HepG2 (cell line): ENCODE data around the gene LINC00237.

ENCODE experiments used
- NBN ChIP-seq: fragments of 450-650 bp; conservative IDR thresholded peaks from 2 replicates; pipeline ENCODE4 v1.6.1; 2017
- NPAS2 ChIP-seq: sonication (generic); formaldehyde crosslinking; IDR thresholded peaks from 2 replicates; pipeline ENCODE4 v1.8.0; 2022; ENCODE audit warnings: mild to moderate bottlenecking, missing genetic modification reagents, borderline replicate concordance
- POLR2AphosphoS5 ChIP-seq: IDR thresholded peaks from 2 replicates; pipeline ENCODE4 v1.6.1; 2012; ENCODE audit warnings: low read depth, low read length
- RARA ChIP-seq: IDR thresholded peaks from 2 replicates; pipeline ENCODE4 v1.6.1; 2016; ENCODE audit warnings: missing genetic modification reagents, missing compliant biosample characterization
- RXRA ChIP-seq: sonication (generic); formaldehyde crosslinking; IDR thresholded peaks from 2 replicates; pipeline ENCODE4 v1.5.1; 2020; ENCODE audit warnings: missing genetic modification reagents
- ZNF12 ChIP-seq: sonication (generic); formaldehyde crosslinking; IDR thresholded peaks from 2 replicates; pipeline ENCODE4 v1.5.0; 2020; ENCODE audit warnings: missing genetic modification reagents
- ZNF747 ChIP-seq: sonication (generic); formaldehyde crosslinking; IDR thresholded peaks from 2 replicates; pipeline ENCODE4 v1.8.1; 2023; ENCODE audit warnings: missing genetic modification reagents, mild to moderate bottlenecking, borderline replicate concordance
- TF ChIP-seq, protein P1 (sequence below): sonication (generic); formaldehyde crosslinking; IDR thresholded peaks from 2 replicates; pipeline ENCODE4 v1.5.1; 2020; ENCODE audit warnings: mild to moderate bottlenecking, missing genetic modification reagents, moderate library complexity
- TF ChIP-seq, protein P2 (sequence below): sonication (generic); formaldehyde crosslinking; IDR thresholded peaks from 2 replicates; pipeline ENCODE4 v1.5.0; 2020; ENCODE audit warnings: mild to moderate bottlenecking, missing genetic modification reagents, moderate library complexity
- TF ChIP-seq, protein P3 (sequence below): sonication (generic); formaldehyde crosslinking; IDR thresholded peaks from 2 replicates; pipeline ENCODE4 v1.8.0; 2022; ENCODE audit warnings: missing genetic modification reagents, mild to moderate bottlenecking, moderate library complexity, borderline replicate concordance

DNA sequence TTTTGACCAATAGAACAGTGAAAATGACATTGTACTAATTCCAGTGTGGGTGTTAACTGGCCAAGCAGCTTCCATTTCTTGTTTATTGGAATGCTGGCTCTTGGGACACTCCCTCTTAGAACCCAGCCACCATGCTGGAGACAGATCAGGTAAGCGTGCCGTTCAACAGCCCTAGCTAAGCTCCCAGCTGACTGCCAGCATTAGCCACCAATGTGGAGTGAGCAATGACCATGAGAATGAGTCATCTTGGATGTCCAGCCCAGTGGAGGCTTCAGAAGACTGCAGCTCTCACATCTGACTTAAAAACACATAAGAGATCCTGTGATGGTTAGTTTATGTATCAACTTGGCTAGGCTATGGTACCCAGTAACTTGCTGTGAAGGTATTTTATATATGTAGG lies 3.0 kb upstream of the LINC00237 start:
- TF ChIP-seq, protein P1, sequence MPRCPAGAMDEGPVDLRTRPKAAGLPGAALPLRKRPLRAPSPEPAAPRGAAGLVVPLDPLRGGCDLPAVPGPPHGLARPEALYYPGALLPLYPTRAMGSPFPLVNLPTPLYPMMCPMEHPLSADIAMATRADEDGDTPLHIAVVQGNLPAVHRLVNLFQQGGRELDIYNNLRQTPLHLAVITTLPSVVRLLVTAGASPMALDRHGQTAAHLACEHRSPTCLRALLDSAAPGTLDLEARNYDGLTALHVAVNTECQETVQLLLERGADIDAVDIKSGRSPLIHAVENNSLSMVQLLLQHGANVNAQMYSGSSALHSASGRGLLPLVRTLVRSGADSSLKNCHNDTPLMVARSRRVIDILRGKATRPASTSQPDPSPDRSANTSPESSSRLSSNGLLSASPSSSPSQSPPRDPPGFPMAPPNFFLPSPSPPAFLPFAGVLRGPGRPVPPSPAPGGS (CRISPR knock-in tag): no peak
- TF ChIP-seq RARA (CRISPR knock-in tag) (no peak), NPAS2 (no peak), NBN (no peak), POLR2AphosphoS5 (no peak), ZNF12 (CRISPR knock-in tag) (no peak), RXRA (CRISPR knock-in tag) (no peak), ZNF747 (CRISPR knock-in tag) (no peak)
- TF ChIP-seq, protein P2, sequence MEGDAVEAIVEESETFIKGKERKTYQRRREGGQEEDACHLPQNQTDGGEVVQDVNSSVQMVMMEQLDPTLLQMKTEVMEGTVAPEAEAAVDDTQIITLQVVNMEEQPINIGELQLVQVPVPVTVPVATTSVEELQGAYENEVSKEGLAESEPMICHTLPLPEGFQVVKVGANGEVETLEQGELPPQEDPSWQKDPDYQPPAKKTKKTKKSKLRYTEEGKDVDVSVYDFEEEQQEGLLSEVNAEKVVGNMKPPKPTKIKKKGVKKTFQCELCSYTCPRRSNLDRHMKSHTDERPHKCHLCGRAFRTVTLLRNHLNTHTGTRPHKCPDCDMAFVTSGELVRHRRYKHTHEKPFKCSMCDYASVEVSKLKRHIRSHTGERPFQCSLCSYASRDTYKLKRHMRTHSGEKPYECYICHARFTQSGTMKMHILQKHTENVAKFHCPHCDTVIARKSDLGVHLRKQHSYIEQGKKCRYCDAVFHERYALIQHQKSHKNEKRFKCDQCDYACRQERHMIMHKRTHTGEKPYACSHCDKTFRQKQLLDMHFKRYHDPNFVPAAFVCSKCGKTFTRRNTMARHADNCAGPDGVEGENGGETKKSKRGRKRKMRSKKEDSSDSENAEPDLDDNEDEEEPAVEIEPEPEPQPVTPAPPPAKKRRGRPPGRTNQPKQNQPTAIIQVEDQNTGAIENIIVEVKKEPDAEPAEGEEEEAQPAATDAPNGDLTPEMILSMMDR: no peak
- TF ChIP-seq, protein P3, sequence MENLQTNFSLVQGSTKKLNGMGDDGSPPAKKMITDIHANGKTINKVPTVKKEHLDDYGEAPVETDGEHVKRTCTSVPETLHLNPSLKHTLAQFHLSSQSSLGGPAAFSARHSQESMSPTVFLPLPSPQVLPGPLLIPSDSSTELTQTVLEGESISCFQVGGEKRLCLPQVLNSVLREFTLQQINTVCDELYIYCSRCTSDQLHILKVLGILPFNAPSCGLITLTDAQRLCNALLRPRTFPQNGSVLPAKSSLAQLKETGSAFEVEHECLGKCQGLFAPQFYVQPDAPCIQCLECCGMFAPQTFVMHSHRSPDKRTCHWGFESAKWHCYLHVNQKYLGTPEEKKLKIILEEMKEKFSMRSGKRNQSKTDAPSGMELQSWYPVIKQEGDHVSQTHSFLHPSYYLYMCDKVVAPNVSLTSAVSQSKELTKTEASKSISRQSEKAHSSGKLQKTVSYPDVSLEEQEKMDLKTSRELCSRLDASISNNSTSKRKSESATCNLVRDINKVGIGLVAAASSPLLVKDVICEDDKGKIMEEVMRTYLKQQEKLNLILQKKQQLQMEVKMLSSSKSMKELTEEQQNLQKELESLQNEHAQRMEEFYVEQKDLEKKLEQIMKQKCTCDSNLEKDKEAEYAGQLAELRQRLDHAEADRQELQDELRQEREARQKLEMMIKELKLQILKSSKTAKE (CRISPR knock-in tag): no peak
